ENCODE results near the gene FATE1. TPM values are rescaled to one million over a fixed set of nuclear protein-coding genes. Genes with fewer than 3 reads are reported as not detected.

The FATE1 gene
- total RNA-seq, 1 donor from 2014 or later = not detected

DNA sequence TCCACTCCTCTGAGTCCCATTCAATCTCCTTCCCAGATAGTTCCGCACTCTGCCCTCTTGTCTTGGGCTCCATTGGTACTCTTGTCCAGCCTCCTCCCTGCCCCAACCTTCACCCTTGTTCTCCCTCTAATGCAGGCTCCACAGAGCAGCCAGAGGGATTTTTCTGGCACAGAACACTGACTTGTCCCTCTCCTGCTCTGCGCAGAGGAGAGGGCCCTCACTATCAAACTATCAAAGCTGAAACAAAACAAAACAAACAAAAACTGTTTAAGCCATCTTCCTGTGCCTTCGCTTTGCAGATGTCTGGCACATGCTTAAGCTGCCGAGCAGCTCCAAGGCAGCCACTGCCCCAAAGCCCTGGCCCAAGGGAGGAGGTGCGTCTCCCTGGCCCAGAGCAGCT, 21.7 kb downstream of the FATE1 start:
- H3K9me3 Mint-ChIP-seq (ENCODE audit: unreplicated experiment) = peaks cover 2% of the 10 kb centered on the region
- Histone ChIP-seq H3K4me3 (ENCODE audit: insufficient read depth, low read depth, low read length) (no peak overlapping the region), H3K36me3 (ENCODE audit: insufficient read depth, low read length) (no peaks in the 10 kb centered on the region), H4K20me1 (ENCODE audit: insufficient read depth, low read length) (no peaks in the 10 kb centered on the region), H3K4me1 (ENCODE audit: insufficient read depth, low read length) (no peaks in the 10 kb centered on the region), H2AFZ (ENCODE audit: low read depth, low read length) (no peak overlapping the region), H3K4me2 (ENCODE audit: low read length) (no peak overlapping the region), H3K9ac (ENCODE audit: low read length) (no peak overlapping the region), H3K9me3 (ENCODE audit: insufficient read depth, low read depth, low read length) (no peaks in the 10 kb centered on the region), H3K79me2 (ENCODE audit: insufficient read depth, low read length) (no peaks in the 10 kb centered on the region), H3K27me3 (ENCODE audit: insufficient read depth, low read length) (no peaks in the 10 kb centered on the region), H3K27ac (ENCODE audit: low read depth, low read length) (no peak overlapping the region)
- FAIRE-seq (no peak), DNase-seq (ENCODE audit: low read depth) (no peak)
- H3K4me1 Mint-ChIP-seq (ENCODE audit: low read depth, unreplicated experiment) = no peaks in the 10 kb centered on the region
- peaks cover 30% of the 10 kb centered on the region for H3K27me3 Mint-ChIP-seq (ENCODE audit: low read depth, unreplicated experiment)
- H3K4me3 Mint-ChIP-seq (ENCODE audit: unreplicated experiment) = no peak overlapping the region
- H3K36me3 Mint-ChIP-seq (ENCODE audit: low read depth, unreplicated experiment) = no peaks in the 10 kb centered on the region
- H3K27ac Mint-ChIP-seq (ENCODE audit: unreplicated experiment) = no peak overlapping the region
- TF ChIP-seq EZH2 (IDR thresholded peaks at IDR 0.05; ENCODE audit: insufficient read depth, low read length) = no peak

DNA sequence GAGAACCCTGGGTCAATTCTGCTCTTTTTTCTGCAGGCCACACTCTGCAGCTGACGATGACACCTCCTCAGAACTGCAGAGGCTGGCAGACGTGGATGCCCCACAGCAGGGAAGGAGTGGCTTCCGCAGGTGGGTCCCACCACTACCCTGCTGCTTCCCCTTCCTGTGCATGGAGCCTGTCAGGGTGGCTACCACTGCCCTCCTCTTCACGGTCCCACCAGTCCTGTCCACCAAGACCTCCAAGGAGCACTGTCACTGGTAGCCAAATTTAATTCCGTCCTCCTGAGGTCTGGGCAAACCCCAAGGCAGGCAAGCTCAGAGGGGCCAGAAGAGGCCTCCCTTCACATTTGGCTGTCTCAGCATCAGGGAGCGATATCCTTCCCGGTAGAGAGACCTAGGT, 22.9 kb downstream of the FATE1 start:
- no peaks in the 10 kb centered on the region for H3K4me1 Mint-ChIP-seq (ENCODE audit: low read depth, unreplicated experiment)
- no peak for FAIRE-seq
- no peak overlapping the region for H3K9ac ChIP-seq (ENCODE audit: low read length)
- H3K4me3 Mint-ChIP-seq (ENCODE audit: unreplicated experiment) = no peak overlapping the region
- no peak for TF ChIP-seq EZH2 (IDR thresholded peaks at IDR 0.05; ENCODE audit: insufficient read depth, low read length)
- TF ChIP-seq, protein P1, sequence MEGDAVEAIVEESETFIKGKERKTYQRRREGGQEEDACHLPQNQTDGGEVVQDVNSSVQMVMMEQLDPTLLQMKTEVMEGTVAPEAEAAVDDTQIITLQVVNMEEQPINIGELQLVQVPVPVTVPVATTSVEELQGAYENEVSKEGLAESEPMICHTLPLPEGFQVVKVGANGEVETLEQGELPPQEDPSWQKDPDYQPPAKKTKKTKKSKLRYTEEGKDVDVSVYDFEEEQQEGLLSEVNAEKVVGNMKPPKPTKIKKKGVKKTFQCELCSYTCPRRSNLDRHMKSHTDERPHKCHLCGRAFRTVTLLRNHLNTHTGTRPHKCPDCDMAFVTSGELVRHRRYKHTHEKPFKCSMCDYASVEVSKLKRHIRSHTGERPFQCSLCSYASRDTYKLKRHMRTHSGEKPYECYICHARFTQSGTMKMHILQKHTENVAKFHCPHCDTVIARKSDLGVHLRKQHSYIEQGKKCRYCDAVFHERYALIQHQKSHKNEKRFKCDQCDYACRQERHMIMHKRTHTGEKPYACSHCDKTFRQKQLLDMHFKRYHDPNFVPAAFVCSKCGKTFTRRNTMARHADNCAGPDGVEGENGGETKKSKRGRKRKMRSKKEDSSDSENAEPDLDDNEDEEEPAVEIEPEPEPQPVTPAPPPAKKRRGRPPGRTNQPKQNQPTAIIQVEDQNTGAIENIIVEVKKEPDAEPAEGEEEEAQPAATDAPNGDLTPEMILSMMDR (IDR thresholded peaks at IDR 0.05; ENCODE audit: insufficient read depth, low read depth, low read length) = no peak
- H4K20me1 ChIP-seq (ENCODE audit: insufficient read depth, low read length) = no peaks in the 10 kb centered on the region
- H3K9me3 Mint-ChIP-seq (ENCODE audit: unreplicated experiment) = peaks cover 2% of the 10 kb centered on the region
- peaks cover 20% of the 10 kb centered on the region for H3K27me3 Mint-ChIP-seq (ENCODE audit: low read depth, unreplicated experiment)
- no peak overlapping the region for H3K4me2 ChIP-seq (ENCODE audit: low read length)
- H3K27ac ChIP-seq (ENCODE audit: low read depth, low read length) = no peak overlapping the region
- no peak for DNase-seq (ENCODE audit: low read depth)
- H3K27me3 ChIP-seq (ENCODE audit: insufficient read depth, low read length) = no peaks in the 10 kb centered on the region
- no peaks in the 10 kb centered on the region for H3K4me1 ChIP-seq (ENCODE audit: insufficient read depth, low read length)
- no peak overlapping the region for H3K4me3 ChIP-seq (ENCODE audit: insufficient read depth, low read depth, low read length)
- no peak overlapping the region for H2AFZ ChIP-seq (ENCODE audit: low read depth, low read length)
- H3K36me3 Mint-ChIP-seq (ENCODE audit: low read depth, unreplicated experiment) = no peaks in the 10 kb centered on the region
- no peak overlapping the region for H3K27ac Mint-ChIP-seq (ENCODE audit: unreplicated experiment)
- H3K79me2 ChIP-seq (ENCODE audit: insufficient read depth, low read length) = no peaks in the 10 kb centered on the region
- H3K36me3 ChIP-seq (ENCODE audit: insufficient read depth, low read length) = no peaks in the 10 kb centered on the region
- H3K9me3 ChIP-seq (ENCODE audit: insufficient read depth, low read depth, low read length) = no peaks in the 10 kb centered on the region

DNA sequence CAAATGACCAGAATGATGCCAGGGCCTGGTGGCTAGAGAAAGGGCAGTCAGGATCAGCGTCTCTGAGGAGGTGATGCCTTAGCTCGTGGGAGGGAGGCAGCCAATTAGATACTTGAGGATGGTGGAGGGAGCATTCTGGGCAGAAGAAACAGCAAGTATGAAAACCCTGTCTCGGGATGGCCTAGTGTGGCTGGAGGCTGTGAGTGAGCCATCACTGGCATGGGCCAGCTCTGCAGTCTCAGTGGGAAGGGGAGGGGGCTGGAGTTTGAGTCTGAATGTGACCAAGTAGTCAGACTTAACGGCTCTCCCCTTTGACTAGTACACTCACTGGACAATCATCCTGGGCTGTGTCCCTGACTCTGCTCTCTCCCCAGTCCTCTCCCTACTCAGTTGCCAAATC, 25.8 kb downstream of the FATE1 start:
- Histone ChIP-seq H3K27me3 (ENCODE audit: insufficient read depth, low read length) (no peaks in the 10 kb centered on the region), H3K36me3 (ENCODE audit: insufficient read depth, low read length) (no peaks in the 10 kb centered on the region), H3K9ac (ENCODE audit: low read length) (no peak overlapping the region), H3K4me2 (ENCODE audit: low read length) (no peak overlapping the region), H2AFZ (ENCODE audit: low read depth, low read length) (no peak overlapping the region), H3K79me2 (ENCODE audit: insufficient read depth, low read length) (no peaks in the 10 kb centered on the region), H4K20me1 (ENCODE audit: insufficient read depth, low read length) (no peaks in the 10 kb centered on the region), H3K4me3 (ENCODE audit: insufficient read depth, low read depth, low read length) (no peak overlapping the region), H3K9me3 (ENCODE audit: insufficient read depth, low read depth, low read length) (no peaks in the 10 kb centered on the region), H3K4me1 (ENCODE audit: insufficient read depth, low read length) (no peaks in the 10 kb centered on the region), H3K27ac (ENCODE audit: low read depth, low read length) (no peak overlapping the region)
- Mint-ChIP-seq H3K9me3 (ENCODE audit: unreplicated experiment) (peaks cover 2% of the 10 kb centered on the region), H3K27ac (ENCODE audit: unreplicated experiment) (no peak overlapping the region), H3K4me3 (ENCODE audit: unreplicated experiment) (no peak overlapping the region), H3K4me1 (ENCODE audit: low read depth, unreplicated experiment) (no peaks in the 10 kb centered on the region), H3K27me3 (ENCODE audit: low read depth, unreplicated experiment) (peaks cover 10% of the 10 kb centered on the region), H3K36me3 (ENCODE audit: low read depth, unreplicated experiment) (no peaks in the 10 kb centered on the region)
- FAIRE-seq = no peak
- no peak for DNase-seq (ENCODE audit: low read depth)
- TF ChIP-seq, protein P1 (IDR thresholded peaks at IDR 0.05; ENCODE audit: insufficient read depth, low read depth, low read length) = no peak
- no peak for TF ChIP-seq EZH2 (IDR thresholded peaks at IDR 0.05; ENCODE audit: insufficient read depth, low read length)
